ENCODE data around the gene RYR1. TPM values are rescaled to one million over a fixed set of nuclear protein-coding genes. Genes with fewer than 3 reads are reported as not detected.
A peak's percentile ranks its signal among the peaks of the same experiment; 100 is the strongest.

Gene RYR1
- polyA plus RNA-seq, 3 donors, result 0.76 to 2.1 (median 2.1) TPM

- Mint-ChIP-seq H3K27ac (no peak overlapping the region), H3K4me1 (peaks cover 23% of the 10 kb centered on the region), H3K27me3 (ENCODE audit: low read depth in 3 of 3) (peaks cover 4 to 13% (median 10%) of the 10 kb centered on the region in 3 donors), H3K4me3 (no peak overlapping the region), H3K36me3 (no peaks in the 10 kb centered on the region), H3K9me3 (peaks cover 0 to 1% (median 0%) of the 10 kb centered on the region in 7 donors)
- WGBS (ENCODE audit: insufficient coverage), result 100% methylated on average over 2 of the region's 6 CpGs
- Histone ChIP-seq H3K4me1 (ENCODE audit: control insufficient read depth in 1 of 2, insufficient read depth in 2 of 2, low read length in 2 of 2) (peaks cover 14 to 15% of the 10 kb centered on the region in 2 donors), H4K20me1 (ENCODE audit: insufficient read depth, low read length) (no peaks in the 10 kb centered on the region), H3K4me2 (replicated peaks; ENCODE audit: extremely low read depth, low read length, poor library complexity, severe bottlenecking) (no peak overlapping the region), H3K4me3 (replicated peaks in 1 of 3; ENCODE audit: low read depth in 2 of 3, low read length in 3 of 3) (no peak overlapping the region), H3K79me2 (ENCODE audit: insufficient read depth, low read length) (no peaks in the 10 kb centered on the region), H2AFZ (ENCODE audit: insufficient read depth, low read depth, low read length, poor library complexity, severe bottlenecking) (no peak overlapping the region), H3K9ac (ENCODE audit: insufficient read depth, low read length, poor library complexity, severe bottlenecking) (no peak overlapping the region), H3K9me3 (replicated peaks in 1 of 2; ENCODE audit: control insufficient read depth in 1 of 2, insufficient read depth in 1 of 2, low read length in 2 of 2) (no peaks in the 10 kb centered on the region), H3K27ac (ENCODE audit: low read depth in 1 of 2, low read length in 2 of 2) (no peak overlapping the region), H3K27me3 (ENCODE audit: control insufficient read depth in 2 of 2, insufficient read depth in 2 of 2, low read length in 2 of 2) (peaks cover 0 to 13% of the 10 kb centered on the region in 2 donors), H3K36me3 (replicated peaks in 1 of 2; ENCODE audit: control insufficient read depth in 1 of 2, insufficient read depth in 2 of 2, low read length in 2 of 2) (no peaks in the 10 kb centered on the region)
- intact Hi-C loops (cut with micrococcal nuclease), result no loop called here
- TF ChIP-seq CTCF (IDR thresholded peaks at IDR 0.05), result no peak
- no peak for DNase-seq
Observed at GRCh38 chr19:38437295-38437694, 3.8 kb downstream of the RYR1 start.

DNA sequence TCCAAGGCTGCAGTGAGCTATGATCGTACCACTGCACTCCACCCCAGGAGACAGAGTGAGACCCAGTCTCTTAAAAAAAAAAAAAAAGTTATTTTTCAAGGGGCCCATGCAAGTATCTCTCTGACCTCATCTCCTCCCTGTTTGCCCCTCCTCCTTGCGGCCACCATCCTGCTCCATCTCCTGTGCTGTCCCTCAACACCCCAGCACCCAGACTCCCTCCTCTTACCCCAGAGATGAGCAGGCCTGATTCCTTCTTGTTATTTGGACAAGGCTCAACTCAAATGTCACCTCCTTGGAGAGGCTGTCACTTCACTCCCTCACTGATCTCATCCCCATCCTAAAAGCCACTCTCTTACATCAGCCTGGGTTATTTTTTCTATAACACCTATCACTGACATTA lies 4.4 kb downstream of the RYR1 start:
- WGBS (ENCODE audit: insufficient coverage), result 88% methylated on average over 1 of the region's 2 CpGs
- Mint-ChIP-seq H3K4me1 (peaks cover 23% of the 10 kb centered on the region), H3K36me3 (no peaks in the 10 kb centered on the region), H3K27ac (peak overlapping the region in 2 of 7 donors; percentile 2 to 6), H3K4me3 (no peak overlapping the region), H3K9me3 (peaks cover 0 to 1% (median 0%) of the 10 kb centered on the region in 7 donors), H3K27me3 (ENCODE audit: low read depth in 3 of 3) (peaks cover 4 to 13% (median 10%) of the 10 kb centered on the region in 3 donors)
- intact Hi-C loops (cut with micrococcal nuclease), result no loop called here
- peaks cover 14 to 15% of the 10 kb centered on the region in 2 donors for H3K4me1 ChIP-seq (ENCODE audit: control insufficient read depth in 1 of 2, insufficient read depth in 2 of 2, low read length in 2 of 2)
- no peaks in the 10 kb centered on the region for H3K9me3 ChIP-seq (replicated peaks in 1 of 2; ENCODE audit: control insufficient read depth in 1 of 2, insufficient read depth in 1 of 2, low read length in 2 of 2)
- no peak for DNase-seq
- H3K27ac ChIP-seq (ENCODE audit: low read depth in 1 of 2, low read length in 2 of 2), result no peak overlapping the region
- H3K36me3 ChIP-seq (replicated peaks in 1 of 2; ENCODE audit: control insufficient read depth in 1 of 2, insufficient read depth in 2 of 2, low read length in 2 of 2), result no peaks in the 10 kb centered on the region
- H2AFZ ChIP-seq (ENCODE audit: insufficient read depth, low read depth, low read length, poor library complexity, severe bottlenecking), result no peak overlapping the region
- no peak overlapping the region for H3K4me3 ChIP-seq (replicated peaks in 1 of 3; ENCODE audit: low read depth in 2 of 3, low read length in 3 of 3)
- H3K4me2 ChIP-seq (replicated peaks; ENCODE audit: extremely low read depth, low read length, poor library complexity, severe bottlenecking), result no peak overlapping the region
- H3K9ac ChIP-seq (ENCODE audit: insufficient read depth, low read length, poor library complexity, severe bottlenecking), result no peak overlapping the region
- H3K79me2 ChIP-seq (ENCODE audit: insufficient read depth, low read length), result no peaks in the 10 kb centered on the region
- TF ChIP-seq CTCF (IDR thresholded peaks at IDR 0.05), result no peak
- H3K27me3 ChIP-seq (ENCODE audit: control insufficient read depth in 2 of 2, insufficient read depth in 2 of 2, low read length in 2 of 2), result peaks cover 0 to 13% of the 10 kb centered on the region in 2 donors
- H4K20me1 ChIP-seq (ENCODE audit: insufficient read depth, low read length), result no peaks in the 10 kb centered on the region
